Measurements from ENCODE around the gene TREML4.

DNA sequence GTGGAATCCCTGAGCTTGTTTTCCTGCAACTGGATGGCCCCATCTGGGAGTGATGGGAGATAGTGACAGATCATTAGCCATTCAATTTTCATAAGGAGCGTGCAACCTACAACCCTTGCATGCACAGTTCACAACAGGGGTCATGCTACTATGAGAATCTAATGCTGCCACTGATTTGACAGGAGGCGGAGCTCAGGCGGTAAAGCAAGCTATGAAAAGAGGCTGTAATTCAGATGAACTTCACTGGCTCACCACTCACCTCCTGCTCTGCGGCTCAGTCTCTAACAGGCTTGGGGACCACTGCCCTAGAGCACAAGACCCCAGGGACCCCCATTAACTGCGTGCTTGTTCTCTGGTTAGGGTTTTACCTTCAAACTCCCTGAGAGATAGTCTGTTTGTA lies 12.4 kb upstream of the TREML4 start:
- TF ChIP-seq EP300 (IDR thresholded peaks at IDR 0.05; ENCODE audit: low read depth) (no peak), POLR2A (IDR thresholded peaks at IDR 0.05) (no peak)
- TF ChIP-seq, protein P1, sequence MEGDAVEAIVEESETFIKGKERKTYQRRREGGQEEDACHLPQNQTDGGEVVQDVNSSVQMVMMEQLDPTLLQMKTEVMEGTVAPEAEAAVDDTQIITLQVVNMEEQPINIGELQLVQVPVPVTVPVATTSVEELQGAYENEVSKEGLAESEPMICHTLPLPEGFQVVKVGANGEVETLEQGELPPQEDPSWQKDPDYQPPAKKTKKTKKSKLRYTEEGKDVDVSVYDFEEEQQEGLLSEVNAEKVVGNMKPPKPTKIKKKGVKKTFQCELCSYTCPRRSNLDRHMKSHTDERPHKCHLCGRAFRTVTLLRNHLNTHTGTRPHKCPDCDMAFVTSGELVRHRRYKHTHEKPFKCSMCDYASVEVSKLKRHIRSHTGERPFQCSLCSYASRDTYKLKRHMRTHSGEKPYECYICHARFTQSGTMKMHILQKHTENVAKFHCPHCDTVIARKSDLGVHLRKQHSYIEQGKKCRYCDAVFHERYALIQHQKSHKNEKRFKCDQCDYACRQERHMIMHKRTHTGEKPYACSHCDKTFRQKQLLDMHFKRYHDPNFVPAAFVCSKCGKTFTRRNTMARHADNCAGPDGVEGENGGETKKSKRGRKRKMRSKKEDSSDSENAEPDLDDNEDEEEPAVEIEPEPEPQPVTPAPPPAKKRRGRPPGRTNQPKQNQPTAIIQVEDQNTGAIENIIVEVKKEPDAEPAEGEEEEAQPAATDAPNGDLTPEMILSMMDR (IDR thresholded peaks at IDR 0.05): no peak

Measured in transverse colon (tissue), 3 donors.